Activated CD4-positive, alpha-beta T cell treated with anti-CD3 and anti-CD28 coated beads, Interleukin-2, amount 50 U/mL, for 4 hours (primary cell): ENCODE measurements around the gene MPO.
A peak's percentile ranks its signal among the peaks of the same experiment; 100 is the strongest.

ENCODE experiments used
- DNase-seq, 2 experiments: peaks; one replicate each; pipeline ENCODE4 v3.0.0-alpha.2; 2020

Gene MPO

DNA sequence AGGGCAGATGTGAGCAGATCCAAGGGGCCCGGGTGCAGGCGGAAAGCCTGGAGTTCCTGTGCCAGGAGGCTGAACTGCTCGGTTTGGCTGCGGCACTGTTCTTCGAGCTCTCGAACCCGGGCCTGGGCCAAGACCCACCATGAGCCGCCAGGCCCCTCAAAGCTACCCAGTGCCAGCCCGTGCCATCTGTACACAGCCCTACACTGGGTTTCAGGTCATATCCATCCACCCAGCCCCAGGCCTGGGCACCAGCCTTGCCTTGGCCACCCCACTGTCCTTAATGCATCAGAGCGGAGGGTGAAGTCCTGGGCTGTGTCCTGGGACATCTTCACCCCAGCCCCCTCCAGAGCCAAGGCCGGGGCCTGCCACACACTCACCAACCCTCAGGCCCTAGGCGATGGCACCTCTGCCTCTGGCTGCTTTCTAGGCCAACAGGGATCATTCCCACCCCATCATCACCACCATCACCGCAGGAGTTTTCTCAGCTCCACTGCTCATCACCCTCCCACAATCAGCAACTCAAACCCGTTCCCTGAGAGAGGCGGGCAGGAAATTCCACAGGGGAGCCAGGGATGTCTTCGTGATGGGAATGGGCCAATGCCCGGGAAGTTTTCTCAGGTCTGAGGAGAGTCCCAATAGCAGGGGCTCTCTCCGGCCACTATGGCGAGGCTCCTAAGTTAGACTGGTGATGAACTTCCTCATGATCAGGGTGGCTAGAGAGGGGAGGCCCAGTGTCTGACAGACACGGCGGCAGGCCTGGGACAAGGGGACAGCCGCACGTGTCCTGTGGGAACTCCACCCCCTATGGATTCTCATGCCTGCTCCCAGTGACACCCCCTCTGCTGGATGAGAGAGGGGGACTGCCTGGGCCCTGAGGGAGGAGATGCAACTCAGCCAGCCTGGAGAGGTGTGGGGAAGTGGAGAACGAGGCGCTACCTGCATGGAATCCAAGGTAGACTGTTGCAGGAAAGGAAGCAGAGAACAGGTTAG lies 38.7 kb upstream of the MPO start:
- DNase-seq = no peak

DNA sequence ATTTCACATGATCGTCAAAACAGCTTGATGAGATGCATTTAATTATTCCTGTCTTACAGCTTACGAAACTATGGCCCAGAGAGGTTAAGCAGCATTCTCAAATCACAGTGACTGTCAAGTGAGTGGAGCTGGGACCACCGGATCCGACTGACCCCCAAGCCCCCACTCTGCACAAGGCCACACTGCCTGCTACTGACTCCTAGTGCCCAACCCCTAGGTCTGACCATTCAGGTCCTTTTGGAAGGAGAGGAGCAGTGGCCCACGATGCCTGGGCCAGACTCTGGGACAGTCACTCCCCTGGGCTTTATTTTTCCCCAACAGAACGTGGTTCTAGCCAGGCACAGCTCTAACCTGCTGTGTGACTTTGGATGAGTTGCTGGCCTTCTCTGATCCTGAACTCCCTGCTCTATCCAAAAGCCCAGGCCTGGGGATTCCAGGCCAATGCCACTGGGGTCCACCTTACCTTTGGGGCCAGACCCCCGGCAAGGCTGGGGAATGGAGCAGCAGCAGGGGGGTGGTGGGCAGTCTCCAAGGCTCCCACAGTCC lies 38.0 kb upstream of the MPO start:
- no peak for DNase-seq

DNA sequence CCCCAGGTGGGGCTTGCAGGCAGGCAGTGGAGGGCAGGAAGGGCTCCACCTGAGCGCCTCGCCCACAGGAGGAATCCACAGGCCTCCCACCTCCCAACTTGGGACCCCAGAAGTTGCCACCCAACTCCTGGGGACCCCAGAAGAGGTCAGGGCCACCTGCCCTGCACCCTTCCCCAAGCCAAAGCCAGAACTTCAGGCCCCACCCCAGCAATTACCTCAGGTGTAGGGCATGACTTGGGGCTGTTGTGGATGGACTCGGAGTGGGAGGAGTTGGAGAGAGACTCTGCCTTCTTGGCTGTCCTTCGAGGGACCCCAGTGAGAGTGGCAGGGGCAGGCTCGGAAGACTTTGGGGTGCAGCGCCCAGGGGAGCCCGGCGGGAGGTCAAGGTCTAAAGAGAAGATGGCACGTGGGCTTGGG lies 37.3 kb upstream of the MPO start:
- no peak for DNase-seq

GRCh38 chr17:58317421-58318064 lies 36.8 kb upstream of the MPO start:
- peak; percentile 70 to 75 for DNase-seq

DNA sequence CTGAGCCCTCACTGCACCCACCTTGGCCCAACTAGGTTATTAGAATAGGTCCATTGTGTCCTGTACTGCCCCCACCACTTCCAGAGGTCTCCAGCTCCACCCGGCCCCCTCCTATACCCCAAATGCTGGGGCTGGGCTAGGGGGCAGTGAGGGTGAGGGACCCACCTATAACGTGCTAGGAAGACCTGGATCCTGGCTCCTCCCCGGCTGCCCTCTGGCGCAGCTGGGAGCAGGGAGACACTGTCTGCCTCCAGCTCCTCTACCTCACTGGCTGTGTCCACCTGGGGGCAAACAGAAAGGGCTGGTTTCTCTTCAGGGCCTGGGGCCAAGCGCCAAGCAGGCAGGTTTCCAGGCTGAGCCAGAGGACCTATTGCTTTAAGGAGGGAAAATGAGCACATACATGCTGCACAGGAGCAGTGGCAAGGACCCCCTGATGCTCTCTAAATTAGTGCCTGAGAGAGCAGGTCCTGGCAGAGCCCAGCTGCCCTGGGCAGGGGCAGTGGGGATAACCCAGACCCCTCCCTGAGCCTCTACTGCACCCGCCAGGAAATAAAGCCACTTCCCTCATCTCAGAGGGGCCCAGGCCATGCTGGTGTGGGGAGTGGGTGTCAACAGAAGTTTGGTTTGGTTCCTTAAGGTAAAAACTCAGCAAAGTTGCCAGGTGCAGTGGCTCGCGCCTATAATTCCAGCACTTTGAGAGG lies 35.7 kb upstream of the MPO start:
- DNase-seq = no peak

DNA sequence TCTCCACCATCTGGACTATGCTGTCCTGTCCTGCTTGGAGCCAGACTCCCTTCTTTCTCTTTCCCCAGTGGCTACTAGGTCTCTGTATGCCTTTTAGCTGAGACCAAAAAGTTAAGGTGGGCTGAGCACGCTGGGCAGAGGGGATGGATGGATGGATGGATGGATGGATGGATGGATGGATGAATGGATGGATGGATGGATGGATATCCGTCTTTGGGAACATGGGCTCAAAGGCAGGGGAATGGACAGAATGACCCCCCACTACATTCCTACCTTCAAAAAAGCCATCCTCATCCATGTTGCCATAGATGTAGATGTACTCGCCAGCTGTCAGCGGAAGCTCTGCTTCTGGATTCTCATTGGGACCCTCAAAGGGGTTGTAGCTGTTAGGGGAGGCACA lies 35.0 kb upstream of the MPO start:
- no peak for DNase-seq

- no peak for DNase-seq
Observed at GRCh38 chr17:58315281-58315711, 34.6 kb upstream of the MPO start.

DNA sequence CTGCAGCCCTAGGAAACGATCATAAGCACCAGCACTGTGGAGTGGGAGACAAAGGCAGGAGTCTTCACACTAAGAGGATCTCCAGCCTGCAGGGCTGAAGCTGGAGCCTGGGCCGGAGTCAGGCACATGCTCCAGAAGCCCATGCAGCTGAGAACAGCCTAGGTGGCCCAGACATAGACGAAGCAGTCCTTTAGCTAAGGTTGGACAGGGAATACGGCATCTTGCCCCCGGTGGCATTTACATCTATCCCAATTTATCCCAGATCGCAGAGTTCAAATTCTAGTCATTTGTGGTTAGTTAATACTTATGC lies 33.9 kb upstream of the MPO start:
- no peak for DNase-seq

DNA sequence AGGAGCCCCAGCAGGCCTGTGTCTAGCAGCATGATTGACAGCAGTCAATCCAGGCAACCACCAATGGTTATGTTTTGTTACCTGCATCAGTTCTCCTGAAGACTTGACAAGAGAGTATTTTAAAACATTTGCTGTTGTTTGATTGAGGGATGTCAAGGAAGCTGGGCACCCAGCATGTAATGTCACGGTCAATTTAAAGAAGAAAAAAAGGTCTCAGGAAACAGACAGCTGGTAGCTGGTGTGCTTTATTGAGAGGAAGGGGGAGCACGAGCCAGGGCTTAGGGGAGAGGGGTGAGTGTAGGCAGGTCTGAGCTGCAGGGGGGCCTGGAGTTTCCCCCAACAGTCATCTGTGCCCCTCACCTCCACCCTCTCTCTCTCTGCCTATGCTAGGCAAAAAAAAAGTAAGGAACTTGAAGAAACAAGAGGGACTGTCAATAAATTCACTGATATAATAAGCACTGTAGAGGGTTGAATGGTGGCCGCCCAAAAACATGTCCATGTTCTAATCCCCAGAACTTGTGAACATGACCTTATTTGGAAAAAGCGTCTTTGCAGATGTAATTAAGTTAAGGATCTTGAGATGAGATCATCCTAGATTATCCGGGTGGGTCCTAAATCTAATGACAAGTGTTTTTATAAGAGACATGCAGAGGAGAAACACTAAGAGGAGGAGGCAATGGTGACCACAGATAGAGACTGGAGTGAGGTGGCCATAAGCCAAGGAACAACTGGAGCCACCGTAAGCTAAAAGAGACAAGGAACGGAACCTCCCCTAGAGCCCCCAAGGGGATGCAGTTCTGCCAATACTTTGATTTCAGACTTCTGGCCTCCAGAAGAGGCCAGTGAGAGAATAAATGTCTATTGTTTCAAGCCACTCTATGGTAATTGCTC lies 33.3 kb upstream of the MPO start:
- no peak for DNase-seq

DNA sequence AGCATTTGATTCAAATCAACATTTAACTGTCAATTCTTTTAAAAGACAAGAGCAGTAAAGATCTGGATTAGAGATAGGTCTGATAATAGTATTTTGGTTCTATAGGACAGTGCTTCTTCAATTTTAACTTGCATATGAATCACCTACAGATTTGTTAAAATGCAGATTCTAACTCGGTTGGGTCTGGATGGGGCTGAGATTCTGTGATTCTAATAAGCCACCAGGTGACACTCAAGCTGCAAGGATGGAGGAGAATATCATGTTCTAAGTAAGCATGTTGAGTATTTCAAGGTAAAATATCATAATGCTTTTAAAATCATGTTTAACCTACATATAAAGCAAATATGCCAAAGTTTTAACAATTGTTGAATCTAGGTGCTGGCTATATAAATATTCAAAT lies 32.1 kb upstream of the MPO start:
- DNase-seq = no peak

DNA sequence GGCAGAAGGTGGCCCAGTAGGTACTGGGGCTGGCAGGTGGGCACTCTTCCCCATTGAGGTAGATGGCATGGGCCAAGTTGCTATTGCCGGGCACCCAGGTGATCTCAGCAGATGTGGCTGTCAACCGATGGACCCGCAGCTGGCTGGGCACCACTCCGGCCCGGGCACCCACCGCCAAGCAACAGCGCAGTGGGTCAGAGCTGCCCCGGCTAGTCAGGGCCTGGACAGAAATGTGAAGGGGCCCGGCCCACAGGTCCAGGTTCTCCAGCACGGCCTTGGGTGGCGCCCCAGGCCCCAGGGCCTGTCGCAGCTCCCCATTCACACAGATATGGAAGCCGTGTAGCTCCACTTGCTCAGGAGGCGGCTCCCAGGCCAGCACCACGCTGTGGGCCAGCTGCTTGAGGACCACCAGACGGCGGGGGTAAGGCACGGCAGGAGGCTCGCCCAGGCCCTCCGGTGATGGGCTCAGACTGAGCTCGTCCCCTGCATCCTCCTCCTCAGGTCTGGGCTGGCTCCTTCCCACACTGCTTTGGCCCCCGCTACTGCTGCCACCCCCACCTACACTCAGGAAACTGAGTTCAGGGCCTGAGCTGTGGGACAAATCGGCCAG lies 31.4 kb upstream of the MPO start:
- DNase-seq = no peak

- DNase-seq = no peak
Observed at GRCh38 chr17:58311429-58311894, 30.7 kb upstream of the MPO start.

DNA sequence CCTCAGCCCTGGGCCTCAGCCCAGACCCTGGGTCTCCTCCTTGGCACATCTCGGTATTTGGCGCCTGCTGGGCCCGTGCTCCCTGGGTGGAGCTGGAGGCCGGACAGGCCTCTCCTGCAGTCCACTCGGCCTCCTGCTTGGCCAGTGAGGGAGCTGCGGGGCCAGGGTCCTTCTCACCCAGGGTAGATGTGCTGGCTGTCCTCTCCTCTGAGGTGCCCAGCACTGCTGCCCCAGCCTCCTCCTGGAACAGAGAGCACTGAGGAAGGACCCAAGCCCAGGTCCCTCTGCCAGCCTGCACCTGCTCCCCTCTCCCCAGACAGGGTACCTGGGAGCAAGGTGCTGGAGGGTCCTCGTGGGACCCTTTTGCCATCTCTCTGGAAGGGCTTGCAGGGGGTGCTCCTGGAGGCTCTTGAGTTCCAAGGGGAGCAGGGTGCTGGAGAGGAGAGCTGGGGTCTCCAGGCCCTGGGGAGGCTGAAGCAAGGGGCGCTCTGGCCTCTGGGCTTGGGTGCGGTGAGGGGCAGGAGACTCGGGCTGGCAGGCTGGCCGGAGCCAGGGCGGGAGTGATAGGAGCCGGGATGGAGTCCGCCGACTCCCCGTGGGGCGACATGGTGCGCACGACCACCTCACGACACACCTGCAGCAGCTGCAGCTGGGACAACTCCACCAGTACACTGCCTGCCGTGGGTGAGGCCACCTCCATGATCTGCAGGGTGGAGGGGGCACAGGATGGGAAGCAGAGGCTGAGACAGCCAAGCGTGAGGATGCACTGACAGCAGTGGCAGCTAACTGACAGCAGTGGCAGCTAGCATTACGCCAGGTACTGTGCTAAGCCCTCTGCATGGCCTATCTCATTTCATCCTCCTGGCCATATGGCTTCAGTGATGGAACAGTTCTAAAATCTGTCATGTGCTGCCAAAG lies 30.0 kb upstream of the MPO start:
- DNase-seq = no peak

DNA sequence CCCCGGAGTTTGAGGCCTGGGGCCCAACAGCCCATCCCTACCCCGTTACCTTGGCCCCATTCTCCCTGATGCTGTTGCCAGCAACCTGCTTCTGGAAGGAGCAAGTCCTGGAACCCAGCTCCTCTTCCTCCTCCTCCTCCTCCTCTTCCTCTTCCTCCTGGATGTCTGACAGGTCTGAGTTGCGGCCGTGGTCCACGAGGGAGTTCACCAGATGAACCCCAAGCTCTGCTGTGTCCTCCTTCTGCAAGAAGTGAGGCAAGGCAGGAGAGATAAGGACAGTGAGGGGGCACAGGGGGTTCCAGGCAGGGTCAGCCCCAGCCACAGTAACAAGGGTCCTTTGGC lies 29.2 kb upstream of the MPO start:
- no peak for DNase-seq

DNA sequence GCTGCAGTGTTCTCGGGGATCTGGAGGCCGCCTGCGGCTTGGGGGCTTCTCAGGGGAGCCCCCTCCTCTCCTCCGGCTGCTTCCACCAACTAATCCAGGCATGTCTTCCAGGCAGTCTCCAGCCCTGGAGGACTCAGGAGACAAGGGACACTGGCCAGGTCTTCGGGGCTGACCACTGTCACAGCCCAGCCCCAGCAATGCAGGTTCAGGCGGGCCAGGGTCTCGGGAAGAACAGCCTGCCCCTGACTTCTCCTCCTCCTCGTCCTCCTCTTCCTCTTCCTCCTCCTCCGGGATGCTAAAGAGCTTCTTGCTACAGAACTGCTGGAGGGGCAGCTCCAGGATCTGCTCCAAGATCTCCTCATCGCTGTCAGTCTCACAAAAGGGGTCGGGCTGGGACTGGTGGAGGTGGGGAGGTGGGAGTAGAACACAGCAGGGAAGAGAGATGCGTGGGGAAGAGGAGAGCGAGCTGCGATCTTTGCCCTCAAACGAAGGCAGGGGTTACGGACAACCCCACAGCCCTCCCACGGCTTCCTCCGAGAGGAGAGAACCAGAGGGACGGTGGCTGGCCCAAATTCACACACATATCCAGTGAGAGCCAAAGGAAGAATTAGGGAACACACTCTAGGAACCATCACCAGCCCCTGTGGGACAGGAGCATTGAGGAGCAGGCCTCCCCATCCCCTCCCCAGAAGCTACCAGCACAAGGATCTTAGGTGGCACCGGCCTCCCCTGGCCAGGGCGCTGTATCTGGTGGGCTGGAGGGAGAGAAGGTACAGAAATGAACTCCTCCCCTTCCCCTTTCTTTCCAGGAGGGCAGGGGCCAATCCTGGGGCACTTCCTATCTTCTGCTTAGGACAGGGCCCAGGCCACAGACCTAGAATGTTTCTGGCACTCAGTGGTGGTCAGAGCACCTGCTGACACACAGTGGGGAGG lies 28.5 kb upstream of the MPO start:
- DNase-seq = no peak

DNA sequence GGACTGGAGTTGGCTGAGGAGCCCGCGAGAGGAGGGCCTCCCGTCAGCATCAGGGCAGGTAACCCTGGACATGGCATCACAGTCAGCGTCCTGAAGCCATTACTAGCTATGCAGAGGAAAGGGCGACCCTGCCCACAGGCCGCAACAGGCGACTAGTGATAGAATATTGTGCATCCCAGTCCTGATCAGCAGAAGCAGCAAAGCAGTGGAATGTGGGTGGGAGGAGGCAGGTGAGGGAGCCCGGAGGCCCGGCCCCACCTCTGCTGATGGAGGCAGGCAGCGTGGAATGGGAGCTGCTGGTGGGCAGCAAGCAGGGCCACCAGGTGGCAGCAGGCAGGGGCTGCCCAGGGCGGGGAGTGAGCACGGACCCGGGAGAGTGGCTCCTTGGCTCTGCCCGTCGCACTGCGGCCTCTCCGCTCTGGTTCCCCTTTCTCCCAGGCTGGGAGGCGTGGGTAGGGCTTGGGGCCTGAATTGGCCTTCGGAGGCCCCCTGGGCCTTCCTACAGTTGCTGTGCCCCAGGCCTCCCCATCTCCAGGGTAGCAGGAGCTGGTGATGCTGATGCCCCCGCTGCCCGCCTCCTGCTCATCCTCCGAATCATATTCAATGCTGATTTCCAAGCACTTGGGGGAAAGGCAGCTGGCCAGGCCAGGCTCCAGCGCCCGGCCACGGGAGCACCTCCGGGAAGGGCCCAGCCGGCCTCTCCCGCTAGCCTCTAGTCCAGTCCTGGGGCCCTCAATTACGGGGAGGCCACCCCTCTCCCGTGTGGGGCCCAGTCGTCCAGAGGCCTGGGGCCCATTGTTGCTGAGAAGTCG lies 27.6 kb upstream of the MPO start:
- DNase-seq = no peak

- DNase-seq = no peak
Observed at GRCh38 chr17:58307468-58308172, 26.9 kb upstream of the MPO start.
